Ramos (cell line): Measurements from ENCODE around the gene GATB.

ENCODE experiments used
- in situ Hi-C: fragments of 300-500 bp; cut with MboI; formaldehyde crosslinking; loops from one replicate; pipeline ENCODE4 v1.14.3; 2022; ENCODE audit warnings: low sequenced_read_pairs; ENCODE audit not compliant: unreplicated experiment

GATB gene

DNA sequence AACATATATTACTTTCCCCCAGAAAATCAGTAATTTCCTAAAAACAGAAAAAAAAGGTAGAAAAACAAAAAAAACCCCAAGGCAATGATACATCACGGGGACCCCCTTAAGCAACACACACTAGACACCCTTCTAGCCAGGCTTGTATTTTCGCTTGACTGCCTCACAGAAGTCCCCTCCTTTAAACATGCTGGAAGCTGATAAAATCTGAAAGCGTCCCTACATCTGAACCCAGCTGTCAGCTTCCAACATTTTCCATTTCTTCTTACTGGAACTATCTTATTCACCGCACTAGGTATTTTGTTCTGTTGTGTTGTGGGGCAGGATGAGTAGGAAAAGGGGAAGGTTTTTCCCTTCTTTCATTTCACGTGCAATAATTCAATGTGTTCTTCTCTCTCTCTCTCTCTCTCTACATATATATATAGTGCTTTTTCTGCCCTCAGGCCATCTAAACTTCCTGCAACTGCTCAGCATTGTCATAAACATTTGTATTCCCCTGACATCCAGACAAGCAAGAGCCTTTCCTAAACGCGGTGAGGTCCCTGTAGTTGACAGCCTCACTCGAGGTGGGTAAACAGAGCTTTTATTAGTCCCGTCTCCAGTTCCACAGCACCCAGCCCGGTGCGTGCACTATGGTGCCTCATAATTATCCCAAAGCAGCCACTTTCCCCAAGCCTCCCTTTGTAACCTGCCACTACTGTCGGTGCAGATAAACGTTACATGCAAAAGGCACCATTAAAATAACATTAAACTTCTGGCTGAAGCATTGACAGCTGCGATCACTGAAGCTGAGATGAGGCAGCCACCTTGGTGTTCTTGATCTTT lies 82.5 kb downstream of the GATB start:
- in situ Hi-C loops: no loop called here

DNA sequence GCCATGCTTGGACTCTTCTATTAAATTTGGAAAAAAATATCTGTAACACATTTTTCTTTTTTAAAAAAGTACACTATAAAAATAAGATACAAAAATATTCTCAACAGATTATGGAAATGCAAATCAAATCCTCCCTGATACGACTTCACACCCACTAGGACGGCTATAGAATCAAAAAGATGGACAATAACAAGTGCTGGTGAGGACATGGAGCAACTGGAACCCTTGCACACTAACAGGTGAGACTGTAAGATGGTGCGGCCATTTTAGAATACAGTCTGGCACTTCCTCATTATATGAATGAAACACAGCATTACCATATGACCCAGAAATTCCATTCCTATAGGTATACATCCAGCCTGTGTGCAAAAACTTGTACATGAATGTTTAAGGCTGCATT lies 83.6 kb downstream of the GATB start:
- in situ Hi-C loops: no loop called here

DNA sequence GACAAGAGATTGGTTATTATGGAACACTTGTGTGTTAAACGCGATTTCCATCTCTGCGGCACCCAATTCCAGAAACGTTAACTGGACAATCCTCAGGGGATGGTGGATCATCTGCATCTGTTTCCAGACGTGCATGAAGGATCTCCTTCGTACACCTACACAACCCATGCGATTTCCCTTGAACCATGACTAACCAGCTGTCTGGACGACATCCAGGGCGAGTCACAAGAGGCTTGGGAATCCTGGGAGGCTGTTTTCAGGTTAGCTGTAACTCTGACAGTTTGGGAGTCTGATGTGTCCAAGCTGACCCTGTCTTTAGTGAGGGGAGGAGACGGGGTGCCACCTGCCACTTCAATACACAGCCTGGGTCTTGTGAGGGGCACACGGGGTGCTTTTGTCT lies 84.5 kb downstream of the GATB start:
- in situ Hi-C loops: no loop called here

DNA sequence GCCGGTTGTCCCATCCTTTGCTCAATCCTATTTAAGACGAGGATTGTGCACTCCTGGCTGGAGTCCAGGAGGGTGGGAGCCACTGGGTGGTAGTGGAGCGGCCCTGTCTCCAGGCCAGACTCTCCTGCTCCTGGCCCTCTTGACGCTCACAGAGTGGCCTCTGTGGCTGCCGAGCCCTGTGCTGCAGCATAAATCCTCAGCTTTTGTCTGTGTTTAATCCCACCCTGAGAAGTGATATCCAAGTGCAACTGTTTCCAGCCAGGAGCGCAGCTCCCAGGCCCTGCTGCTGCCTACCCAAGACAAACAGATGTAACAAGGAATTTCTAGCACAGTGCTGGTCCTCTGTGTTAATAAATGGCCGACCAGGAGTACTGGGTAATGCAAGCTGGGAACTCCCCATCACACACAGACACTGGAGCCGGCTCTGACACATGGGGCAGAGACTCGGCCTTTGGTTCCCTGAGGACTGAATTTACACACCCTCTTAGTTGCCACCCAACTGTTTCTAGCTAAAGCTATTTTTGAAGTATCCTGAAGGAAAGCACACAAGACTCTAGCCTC lies 85.3 kb downstream of the GATB start:
- in situ Hi-C loops: no loop called here

DNA sequence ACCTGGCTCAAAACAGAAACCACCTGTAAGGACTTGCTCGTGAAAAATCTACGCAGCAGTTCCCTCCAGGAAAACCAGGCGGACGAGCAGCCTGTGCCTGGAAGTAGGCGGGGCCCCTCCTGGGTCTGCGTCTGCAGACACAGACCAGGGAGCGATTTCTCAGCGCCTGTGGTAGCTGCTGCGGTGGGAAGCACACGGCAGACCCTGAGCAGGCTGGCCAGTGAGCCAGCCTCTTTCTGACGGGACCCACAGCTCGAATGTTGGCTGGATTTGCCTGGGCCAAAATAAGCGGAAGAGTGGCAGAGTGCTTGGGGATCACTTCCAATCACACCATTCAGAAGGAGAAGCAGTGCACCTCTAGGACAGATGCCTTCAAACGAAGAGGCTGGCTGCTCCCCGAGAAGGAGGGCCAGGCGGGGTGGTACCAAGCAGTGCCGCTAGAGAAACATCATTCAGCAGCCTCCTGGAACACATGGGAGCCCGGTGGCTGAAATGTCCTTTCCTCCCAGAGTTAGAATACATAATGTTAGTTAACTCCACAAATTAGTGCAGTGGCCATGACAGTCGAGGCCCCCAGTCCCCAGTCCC lies 85.9 kb downstream of the GATB start:
- in situ Hi-C loops: no loop called here

DNA sequence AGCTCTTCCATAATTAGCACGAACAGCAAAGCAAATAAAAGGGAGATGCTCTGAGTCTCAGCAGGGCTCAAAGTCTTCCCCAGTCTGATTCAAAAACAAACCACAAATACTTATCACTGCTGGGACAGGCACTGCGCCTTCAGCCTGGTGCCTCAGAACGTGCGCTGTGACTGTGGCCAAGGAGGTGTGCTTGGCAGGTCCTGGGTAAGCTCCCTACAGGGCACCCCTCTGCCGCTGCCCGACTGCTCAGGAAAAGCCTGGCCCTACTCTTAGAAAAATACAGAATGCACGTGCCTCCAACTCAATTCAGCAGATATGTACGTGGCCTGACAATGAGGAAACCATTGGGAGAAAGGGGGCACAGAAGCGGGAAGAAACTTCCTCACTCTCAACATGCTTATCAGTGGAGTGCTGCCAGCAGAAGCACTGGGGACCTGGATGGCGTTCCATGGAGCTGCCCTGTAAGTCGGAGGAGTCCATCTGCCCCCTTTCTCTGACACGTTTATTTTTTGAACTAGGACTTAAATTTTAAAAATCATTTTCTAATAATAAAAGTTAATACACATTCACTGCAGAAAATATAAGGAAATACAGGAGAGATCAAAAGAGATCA lies 86.8 kb downstream of the GATB start:
- in situ Hi-C loops: no loop called here

DNA sequence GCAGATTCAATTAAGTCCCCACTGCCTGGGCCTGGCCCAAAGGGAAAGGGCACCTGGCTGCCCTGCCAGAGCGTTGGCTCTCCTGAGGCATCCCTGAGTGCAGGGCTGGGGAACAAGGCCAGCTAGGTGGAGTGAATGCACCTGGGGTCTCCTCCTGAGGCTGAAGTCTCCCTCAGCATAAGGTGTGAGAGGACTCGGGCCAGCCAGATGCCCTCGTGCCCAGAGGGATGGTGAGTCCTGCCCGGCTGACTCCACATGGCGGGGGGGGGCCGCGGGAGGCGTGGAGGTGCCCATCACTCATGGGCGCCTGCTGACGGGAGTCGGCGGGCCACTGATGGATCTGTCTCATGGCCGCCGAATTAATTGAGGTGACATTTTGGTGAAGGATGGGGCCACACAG lies 87.8 kb downstream of the GATB start:
- in situ Hi-C loops: no loop called here

DNA sequence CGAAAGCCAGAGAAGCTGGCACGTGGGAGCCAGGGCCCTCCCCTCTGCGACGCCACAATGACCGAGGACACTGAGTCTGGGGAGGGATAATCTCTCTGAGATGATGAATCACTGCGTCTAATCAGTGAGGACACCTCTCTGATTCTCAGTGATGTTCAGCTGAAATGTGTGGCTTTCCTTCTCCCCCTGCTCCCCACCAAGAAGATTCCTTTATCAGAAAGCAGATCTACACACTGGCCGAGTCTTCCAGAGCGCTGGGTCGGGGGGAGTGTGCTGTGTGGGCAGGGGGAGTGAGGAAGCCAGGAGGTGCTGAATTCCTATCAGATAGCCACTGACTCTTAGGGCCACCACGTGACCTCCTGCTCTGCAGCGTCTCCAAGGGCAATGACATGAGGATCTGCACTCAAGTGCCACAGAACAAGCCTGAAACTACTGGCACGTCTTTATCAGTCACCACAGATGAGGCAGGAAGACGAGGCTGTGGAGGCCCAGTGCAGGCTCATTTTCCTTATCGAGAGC lies 89.2 kb downstream of the GATB start:
- in situ Hi-C loops: no loop called here

DNA sequence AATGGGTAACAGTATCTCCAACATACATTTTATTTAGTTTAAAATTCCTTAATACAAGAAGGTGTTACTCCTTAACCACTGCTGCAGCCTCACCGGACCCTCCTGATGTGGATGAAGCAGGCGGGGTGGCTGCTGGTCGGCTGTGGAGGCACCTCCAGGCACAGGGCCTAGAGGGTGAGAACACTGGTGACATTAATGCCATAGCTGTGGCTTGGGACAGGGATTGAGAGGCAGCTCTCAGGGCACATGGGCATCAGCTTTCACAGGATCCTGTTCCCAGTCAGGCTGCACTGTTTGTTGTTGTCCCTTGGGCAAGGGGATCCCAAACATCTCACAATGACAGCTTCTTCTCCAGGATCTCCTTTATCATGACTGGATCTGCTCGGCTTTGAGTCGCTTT lies 90.0 kb downstream of the GATB start:
- in situ Hi-C loops: no loop called here

DNA sequence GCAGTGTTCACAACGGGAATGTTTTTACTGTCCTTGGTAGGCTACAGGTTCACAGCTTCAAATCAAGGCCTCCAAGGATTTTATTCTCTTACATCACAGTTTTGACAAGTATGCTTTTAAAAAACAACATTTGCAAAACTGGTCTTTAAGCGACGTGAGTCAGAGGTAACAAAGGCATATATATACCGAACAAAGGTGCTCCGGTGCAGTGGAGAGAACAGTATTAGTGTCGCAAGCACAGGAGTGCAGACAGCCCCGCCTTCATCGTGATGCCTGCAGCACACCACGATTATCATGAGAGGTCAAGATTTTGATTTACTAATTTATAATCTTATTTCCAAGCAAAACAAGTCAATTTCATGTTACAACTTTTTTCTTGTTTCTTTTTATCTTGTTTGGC lies 90.8 kb downstream of the GATB start:
- in situ Hi-C loops: no loop called here

DNA sequence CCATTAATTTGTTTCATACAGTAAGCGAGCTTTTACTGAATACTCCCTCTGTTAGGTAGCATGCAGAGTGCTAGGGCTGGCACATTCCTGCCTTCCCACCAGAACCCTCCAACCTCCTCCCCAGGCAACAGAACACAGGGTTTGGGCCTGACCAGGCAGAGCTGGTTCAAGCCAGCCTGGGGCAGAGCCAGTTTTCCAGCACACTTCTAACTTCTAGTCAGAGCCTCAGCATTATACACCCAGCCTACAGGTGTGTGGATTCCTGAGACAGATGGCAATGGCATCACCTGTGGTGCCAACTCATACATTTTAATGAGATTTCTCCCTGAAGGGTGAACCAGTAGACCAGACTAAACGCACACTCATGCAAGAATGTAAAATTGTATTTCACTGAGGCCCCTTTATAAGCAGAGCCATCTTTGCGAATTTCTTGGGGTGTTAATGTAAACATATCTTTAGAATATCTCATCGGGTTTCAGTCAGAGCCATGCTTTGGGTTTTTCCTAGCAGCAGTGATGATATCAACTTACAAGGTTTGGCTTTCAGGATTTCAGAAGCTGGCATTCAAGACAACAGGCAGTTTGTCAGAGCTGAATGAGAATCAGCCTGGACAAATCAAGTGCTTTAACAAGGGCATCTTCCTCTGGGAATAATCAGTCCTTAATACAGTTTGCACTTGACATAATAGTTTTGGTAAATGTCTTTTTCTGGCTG lies 92.0 kb downstream of the GATB start:
- in situ Hi-C loops: no loop called here

DNA sequence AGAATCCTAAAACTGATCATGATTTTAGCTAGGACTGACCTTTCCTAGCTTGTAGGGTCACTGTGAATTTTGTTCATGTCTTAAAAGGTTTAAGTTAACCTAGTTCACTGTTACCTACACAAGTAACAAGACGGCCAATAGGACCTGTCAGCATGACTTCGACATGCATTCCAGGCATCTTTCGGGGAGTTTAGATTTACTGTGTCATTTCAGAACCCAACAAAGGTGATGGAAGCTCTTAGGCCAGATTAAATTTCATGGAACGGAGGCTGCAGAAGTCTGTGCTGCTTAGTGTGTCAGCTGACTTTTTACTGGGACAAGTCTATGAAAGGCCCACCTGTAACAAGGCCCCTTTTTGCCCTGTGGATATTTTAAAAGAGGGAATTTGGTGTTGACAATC lies 93.1 kb downstream of the GATB start:
- in situ Hi-C loops: no loop called here

DNA sequence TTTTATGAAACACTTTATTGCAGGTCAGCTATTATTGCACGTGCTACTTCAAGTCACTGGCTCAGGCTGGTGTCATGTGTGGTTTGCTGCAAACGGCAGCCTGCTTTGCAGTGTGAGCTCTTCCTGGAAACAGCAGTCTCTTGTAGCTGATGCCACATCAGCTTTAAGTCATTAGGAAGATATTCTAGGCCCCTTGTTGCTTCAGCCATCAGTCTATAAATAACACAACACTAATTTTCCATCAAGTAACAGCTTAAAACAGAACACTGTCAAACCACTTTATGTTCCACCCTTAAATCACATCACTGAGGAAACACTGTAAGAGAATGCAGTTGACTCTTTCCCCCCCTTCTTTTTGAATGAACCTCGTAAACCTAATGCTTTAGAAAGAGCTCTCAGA lies 93.8 kb downstream of the GATB start:
- in situ Hi-C loops: no loop called here

DNA sequence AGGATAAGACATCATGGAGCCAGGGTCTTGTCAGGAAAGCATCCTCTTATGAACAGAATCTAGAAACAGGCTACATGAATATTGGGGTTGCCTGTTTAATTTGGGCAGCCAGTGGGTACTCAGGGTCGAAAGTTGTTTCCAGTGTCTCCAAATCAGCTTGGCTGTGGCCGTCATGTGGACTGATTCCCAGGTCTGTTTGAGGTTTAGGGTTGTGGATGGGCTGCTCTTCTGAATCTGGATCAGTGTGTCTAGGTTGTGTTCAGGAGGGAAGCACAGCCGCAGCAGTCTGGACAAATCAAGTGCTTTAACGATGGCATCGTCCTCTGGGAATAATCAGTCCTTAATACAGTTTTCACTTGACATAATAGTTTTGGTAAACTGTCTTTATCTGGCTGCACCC lies 94.3 kb downstream of the GATB start:
- in situ Hi-C loops: no loop called here

DNA sequence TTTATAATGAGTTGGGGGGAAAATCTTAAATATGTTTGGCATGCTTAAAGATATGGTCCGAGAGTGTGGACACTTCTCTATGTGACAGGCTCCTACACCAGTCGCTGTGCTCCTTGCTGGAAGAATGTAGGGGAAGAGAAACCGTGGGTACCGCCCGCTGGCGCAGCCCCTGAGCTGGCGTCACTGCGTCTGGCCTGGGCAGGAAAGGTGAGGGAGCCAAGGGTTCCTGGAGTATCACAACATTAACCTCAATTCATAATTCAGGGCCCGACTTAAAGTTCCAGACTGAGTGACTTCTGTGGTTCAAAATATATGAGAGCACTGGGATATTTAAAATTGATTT lies 95.1 kb downstream of the GATB start:
- in situ Hi-C loops: no loop called here

DNA sequence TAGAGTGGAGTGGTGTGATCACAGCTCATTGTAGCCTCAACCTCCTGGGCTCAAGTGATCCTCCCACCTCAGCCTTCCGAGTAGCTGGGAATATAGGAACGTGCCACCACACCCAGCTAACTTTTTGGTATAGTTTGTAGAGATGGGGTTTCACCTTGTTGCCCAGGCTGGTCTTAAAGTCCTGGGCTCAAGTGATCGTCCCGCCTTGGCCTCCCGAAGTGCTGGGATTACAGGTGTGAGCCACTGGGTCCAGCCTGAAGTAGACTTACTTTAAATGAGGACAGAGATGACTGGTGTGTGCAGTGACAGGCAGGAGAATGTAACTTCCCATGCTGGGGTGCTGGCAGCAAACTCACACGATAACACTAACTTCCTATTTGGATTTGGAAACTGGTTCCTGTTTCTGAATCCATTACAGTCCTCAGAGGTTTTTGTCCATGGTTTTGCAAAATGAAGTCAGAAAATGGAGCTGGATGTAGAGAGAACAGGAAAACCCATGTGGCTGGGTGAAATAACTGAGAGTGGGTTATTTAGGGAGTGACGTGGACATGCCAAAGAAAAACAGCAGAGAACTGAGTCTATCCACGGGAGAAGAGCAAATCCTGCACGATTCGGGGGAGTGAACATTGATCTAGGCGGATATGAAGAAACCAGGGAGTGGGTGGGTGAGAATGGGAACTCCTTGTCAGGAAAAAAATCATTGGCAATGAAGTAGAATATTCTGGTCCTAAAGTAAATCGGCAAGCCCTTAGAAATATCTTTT lies 95.6 kb downstream of the GATB start:
- in situ Hi-C loops: no loop called here

DNA sequence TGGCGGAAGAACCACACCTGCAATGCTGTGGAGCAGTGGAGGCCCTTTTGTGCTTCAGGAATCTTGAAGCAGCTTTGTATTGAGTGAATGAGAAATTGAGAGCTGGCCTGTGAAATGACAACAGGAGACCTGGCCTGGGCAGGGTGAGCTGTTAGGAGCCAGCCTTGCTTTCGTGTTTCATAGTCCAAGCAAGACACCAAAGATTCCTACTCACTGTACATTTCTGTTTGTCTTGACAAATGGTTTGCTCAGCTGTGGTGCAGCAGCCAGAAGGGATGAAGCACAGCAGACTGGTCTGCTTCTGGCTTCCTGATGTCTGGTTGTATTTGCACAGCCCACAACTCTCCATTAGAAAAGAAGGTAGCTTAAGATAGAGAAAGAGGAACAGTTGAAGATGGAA lies 96.5 kb downstream of the GATB start:
- in situ Hi-C loops: no loop called here

DNA sequence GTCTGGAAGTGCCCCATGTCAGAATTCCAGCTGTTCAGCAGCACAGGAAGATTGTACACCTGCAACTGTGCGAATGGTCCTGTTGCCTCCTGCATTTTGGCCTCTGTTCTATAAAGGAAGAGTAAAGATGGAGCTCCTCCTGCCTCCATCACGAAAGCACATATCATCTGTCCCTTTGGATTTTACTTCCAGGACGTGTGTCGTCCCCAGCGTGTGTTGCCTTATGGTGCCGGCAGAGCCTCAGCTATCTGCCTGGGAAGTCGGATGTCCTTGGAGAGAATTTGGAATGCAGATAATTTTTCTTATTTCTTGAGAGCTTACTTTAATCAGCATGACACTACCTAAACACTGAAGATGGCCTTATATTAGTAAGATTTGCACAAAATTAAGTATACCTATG lies 97.7 kb downstream of the GATB start:
- in situ Hi-C loops: no loop called here

DNA sequence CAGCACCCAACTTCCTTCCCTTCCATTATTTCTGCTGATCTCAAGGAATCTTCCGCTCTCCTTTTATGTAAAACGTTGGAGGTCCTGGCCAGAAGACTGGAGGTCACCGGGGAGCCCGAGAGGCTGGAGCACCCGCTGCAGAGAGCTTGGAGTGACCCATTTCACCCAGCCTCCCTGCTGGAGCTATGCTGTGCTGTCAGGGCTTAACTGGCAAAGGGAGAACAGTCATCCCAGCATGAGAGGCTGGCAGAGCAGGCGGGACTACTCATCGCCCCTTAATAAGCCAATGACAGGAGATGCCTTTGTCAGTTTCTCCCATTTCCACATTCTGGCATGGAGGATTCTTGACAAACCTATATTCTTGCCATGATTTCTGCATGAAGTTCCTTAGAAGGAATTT lies 98.9 kb downstream of the GATB start:
- in situ Hi-C loops: no loop called here

DNA sequence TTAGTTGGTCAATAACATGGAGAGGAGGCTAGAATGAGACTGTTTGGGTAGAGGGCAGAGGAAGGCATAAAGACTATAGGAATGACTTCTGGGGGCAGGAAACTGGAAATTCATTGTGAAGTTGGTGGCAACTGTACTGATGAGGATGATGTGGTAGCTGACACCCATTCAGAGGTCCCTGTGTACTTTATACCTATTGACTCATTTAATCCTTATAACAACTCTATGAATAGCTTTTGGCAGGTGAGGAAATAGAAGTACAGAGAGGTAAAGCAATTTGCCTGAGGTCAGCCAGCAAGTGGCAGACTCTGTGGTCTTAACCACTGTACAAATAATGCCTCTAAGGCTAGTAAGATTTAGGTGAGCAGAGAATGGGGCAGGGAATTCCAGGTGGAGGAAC lies 100.1 kb downstream of the GATB start:
- in situ Hi-C loops: no loop called here
